ENCODE measurements around the gene ZC3H11A. TPM values are rescaled to one million over a fixed set of nuclear protein-coding genes. Genes with fewer than 3 reads are reported as not detected.
"Not testable (repeated sequence)": the region's sequence is repeated elsewhere in the genome, so short reads cannot be mapped to it uniquely, and the experiment has no call there.

The ZC3H11A gene
- 100 to 1,000 TPM in 1 of 2 experiments, 10 to 100 TPM in 1; 92.8 to 112 TPM for total RNA-seq

- Mint-ChIP-seq H3K36me3 (ENCODE audit: low read depth) (peaks cover 42% of the 10 kb centered on the region), H3K9me3 (ENCODE audit: low read depth) (peaks cover 2% of the 10 kb centered on the region), H3K4me3 (peak within 1 kb of the TSS; percentile 86), H3K27ac (peak within 1 kb of the TSS; percentile 96), H3K4me1 (peaks cover 45% of the 10 kb centered on the region), H3K27me3 (no peaks in the 10 kb centered on the region)
- intact Hi-C loops (cut with DNase I, micrococcal nuclease): loop anchor here (1.0 to 10.0 kb wide), 7 partner anchors 29 to 791 kb away; partner anchors contain the start of genes LAX1 (in 2 of the 2), SNRPE (in 2 of the 2), ATP2B4 (in 1 of the 2) and PPP1R15B (in 1 of the 2)
- DNase-seq: peak; percentile 99
- ChIA-PET CTCF (no interaction called here), POLR2A (no interaction called here)
- ATAC-seq: peak; percentile 99
These were observed at the start of gene ZC3H11A, which contains the start of gene ZBED6 for GRCh38 chr1:203795441-203796235. ZC3H11A (plus strand) TSS chr1:203795623; CDS start chr1:203817071, 21,448 bp downstream. ZBED6 (plus strand) TSS chr1:203795623; CDS start chr1:203797523, 1,900 bp downstream.

- no peak for DNase-seq
- Mint-ChIP-seq H3K9me3 (ENCODE audit: low read depth) (no peaks in the 10 kb centered on the region), H3K4me3 (no peak overlapping the region), H3K36me3 (ENCODE audit: low read depth) (no peaks in the 10 kb centered on the region), H3K27me3 (no peaks in the 10 kb centered on the region), H3K27ac (no peak overlapping the region), H3K4me1 (peaks cover 21% of the 10 kb centered on the region)
- intact Hi-C loops (cut with DNase I, micrococcal nuclease): no loop called here
- ChIA-PET POLR2A (interaction anchor here (0.6 kb wide), 1 partner anchor 94 kb away, joined by 3 read pairs; no protein-coding TSS in a partner anchor), CTCF (interaction anchor here (0.6 to 1.2 kb wide), 2 partner anchors 18 to 184 kb away, joined by 4 read pairs; no protein-coding TSS in a partner anchor)
- no peak for ATAC-seq
These were observed 49.1 kb upstream of the ZC3H11A start for GRCh38 chr1:203746281-203746680.

- ChIA-PET CTCF (no interaction called here), POLR2A (no interaction called here)
- peaks cover 21% of the 10 kb centered on the region for H3K4me1 Mint-ChIP-seq
- no peak overlapping the region for H3K27ac Mint-ChIP-seq
- ATAC-seq (no peak), DNase-seq (no peak)
- H3K9me3 Mint-ChIP-seq (ENCODE audit: low read depth): no peaks in the 10 kb centered on the region
- no peak overlapping the region for H3K4me3 Mint-ChIP-seq
- H3K36me3 Mint-ChIP-seq (ENCODE audit: low read depth): no peaks in the 10 kb centered on the region
- H3K27me3 Mint-ChIP-seq: no peaks in the 10 kb centered on the region
- intact Hi-C loops (cut with DNase I, micrococcal nuclease): no loop called here
These were observed 44.4 kb upstream of the ZC3H11A start for GRCh38 chr1:203751051-203751450.

GRCh38 chr1:203751618-203752361 is 43.6 kb upstream of the ZC3H11A start:
- H3K4me3 Mint-ChIP-seq; ATAC-seq; H3K9me3 Mint-ChIP-seq (ENCODE audit: low read depth); H3K27me3 Mint-ChIP-seq; H3K36me3 Mint-ChIP-seq (ENCODE audit: low read depth); H3K27ac Mint-ChIP-seq; CTCF ChIA-PET; DNase-seq; intact Hi-C loops (cut with DNase I, micrococcal nuclease): not testable (repeated sequence)
- POLR2A ChIA-PET: interaction anchor here (0.6 kb wide), 2 partner anchors 18 to 149 kb away, joined by 3 read pairs; no protein-coding TSS in a partner anchor
- H3K4me1 Mint-ChIP-seq: peaks cover 26% of the 10 kb centered on the region

GRCh38 chr1:203754455-203754864 is 41.0 kb upstream of the ZC3H11A start:
- DNase-seq: peak; percentile 45
- no peaks in the 10 kb centered on the region for H3K9me3 Mint-ChIP-seq (ENCODE audit: low read depth)
- H3K36me3 Mint-ChIP-seq (ENCODE audit: low read depth): no peaks in the 10 kb centered on the region
- ATAC-seq: peak; percentile 82
- H3K27me3 Mint-ChIP-seq: no peaks in the 10 kb centered on the region
- CTCF ChIA-PET: interaction anchor here (0.7 to 0.9 kb wide), 3 partner anchors 11 to 19 kb away, joined by 3 read pairs; no protein-coding TSS in a partner anchor
- H3K27ac Mint-ChIP-seq: peak overlapping the region; percentile 88
- H3K4me1 Mint-ChIP-seq: peaks cover 29% of the 10 kb centered on the region
- POLR2A ChIA-PET: interaction anchor here (0.9 kb wide), 1 partner anchor 10 kb away, joined by 3 read pairs; the partner anchor contains the start of gene LAX1
- intact Hi-C loops (cut with DNase I, micrococcal nuclease): no loop called here
- H3K4me3 Mint-ChIP-seq: peak overlapping the region; percentile 4

- Mint-ChIP-seq H3K36me3 (ENCODE audit: low read depth) (no peaks in the 10 kb centered on the region), H3K27ac (peak overlapping the region; percentile 31), H3K4me1 (peaks cover 29% of the 10 kb centered on the region), H3K4me3 (no peak overlapping the region), H3K27me3 (no peaks in the 10 kb centered on the region), H3K9me3 (ENCODE audit: low read depth) (no peaks in the 10 kb centered on the region)
- ChIA-PET POLR2A (no interaction called here), CTCF (interaction anchor here (1.3 kb wide), 1 partner anchor 9 kb away, joined by 7 read pairs; the partner anchor contains the start of gene LAX1)
- ATAC-seq: no peak
- no peak for DNase-seq
- intact Hi-C loops (cut with DNase I, micrococcal nuclease): no loop called here
These were observed 39.4 kb upstream of the ZC3H11A start for GRCh38 chr1:203756036-203756435.

- H3K36me3 Mint-ChIP-seq (ENCODE audit: low read depth); POLR2A ChIA-PET; ATAC-seq; DNase-seq; CTCF ChIA-PET; intact Hi-C loops (cut with DNase I, micrococcal nuclease); H3K4me3 Mint-ChIP-seq; H3K9me3 Mint-ChIP-seq (ENCODE audit: low read depth); H3K27ac Mint-ChIP-seq; H3K27me3 Mint-ChIP-seq: not testable (repeated sequence)
- H3K4me1 Mint-ChIP-seq: peaks cover 37% of the 10 kb centered on the region
These were observed 36.7 kb upstream of the ZC3H11A start for GRCh38 chr1:203758749-203759148.

GRCh38 chr1:203760506-203760905 is 34.9 kb upstream of the ZC3H11A start:
- Mint-ChIP-seq H3K4me1 (peaks cover 36% of the 10 kb centered on the region), H3K27me3 (no peaks in the 10 kb centered on the region), H3K4me3 (no peak overlapping the region), H3K36me3 (ENCODE audit: low read depth) (peaks cover 3% of the 10 kb centered on the region), H3K9me3 (ENCODE audit: low read depth) (no peaks in the 10 kb centered on the region), H3K27ac (no peak overlapping the region)
- ATAC-seq: no peak
- ChIA-PET CTCF (interaction anchor here (0.7 kb wide), 2 partner anchors 17 to 289 kb away, joined by 3 read pairs; no protein-coding TSS in a partner anchor), POLR2A (no interaction called here)
- intact Hi-C loops (cut with DNase I, micrococcal nuclease): no loop called here
- no peak for DNase-seq

- H3K27ac Mint-ChIP-seq; DNase-seq; ATAC-seq; intact Hi-C loops (cut with DNase I, micrococcal nuclease); H3K9me3 Mint-ChIP-seq (ENCODE audit: low read depth); H3K36me3 Mint-ChIP-seq (ENCODE audit: low read depth); CTCF ChIA-PET; H3K4me3 Mint-ChIP-seq; H3K27me3 Mint-ChIP-seq; POLR2A ChIA-PET: not testable (repeated sequence)
- peaks cover 31% of the 10 kb centered on the region for H3K4me1 Mint-ChIP-seq
These were observed 33.5 kb upstream of the ZC3H11A start for GRCh38 chr1:203761958-203762357.

GRCh38 chr1:203763505-203763904 is 31.9 kb upstream of the ZC3H11A start:
- H3K36me3 Mint-ChIP-seq (ENCODE audit: low read depth): peaks cover 15% of the 10 kb centered on the region
- peaks cover 39% of the 10 kb centered on the region for H3K4me1 Mint-ChIP-seq
- DNase-seq (no peak), ATAC-seq (no peak)
- H3K27me3 Mint-ChIP-seq: no peaks in the 10 kb centered on the region
- ChIA-PET POLR2A (no interaction called here), CTCF (interaction anchor here (0.5 to 1.2 kb wide), 5 partner anchors 22 to 1466 kb away, joined by 3 to 4 read pairs (median 3); no protein-coding TSS in a partner anchor)
- H3K27ac Mint-ChIP-seq: peak overlapping the region; percentile 99
- intact Hi-C loops (cut with DNase I, micrococcal nuclease): no loop called here
- H3K9me3 Mint-ChIP-seq (ENCODE audit: low read depth): no peaks in the 10 kb centered on the region
- H3K4me3 Mint-ChIP-seq: no peak overlapping the region
